Stimulated activated CD4-positive, alpha-beta T cell treated with anti-CD3 and anti-CD28 coated beads, Interleukin-1b, Interleukin-23, amount 100 ng/mL, for 48 hours (primary cell): ENCODE measurements around the gene SH3TC1.

Source experiments
- DNase-seq: peaks from one replicate; pipeline ENCODE4 v3.0.0-alpha.2; 2020

The SH3TC1 gene

DNA sequence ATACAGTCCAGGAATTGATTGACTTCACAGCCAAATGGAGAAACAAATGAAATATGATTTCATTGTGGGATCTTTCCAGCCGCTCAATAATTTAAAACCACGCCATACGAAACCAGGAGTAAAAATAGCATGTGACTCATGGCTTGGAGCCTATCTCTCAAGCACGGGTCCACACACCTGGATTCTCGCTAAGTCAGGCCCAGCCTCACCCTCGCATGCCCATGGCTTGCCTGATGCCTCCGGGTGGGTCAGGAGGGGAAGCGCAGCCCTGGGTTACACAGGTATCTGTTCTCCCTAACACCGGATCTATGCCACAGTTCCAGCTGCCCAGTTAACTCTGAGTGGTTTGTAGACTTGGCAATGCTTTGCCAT, 34.9 kb upstream of the SH3TC1 start:
- no peak for DNase-seq

DNA sequence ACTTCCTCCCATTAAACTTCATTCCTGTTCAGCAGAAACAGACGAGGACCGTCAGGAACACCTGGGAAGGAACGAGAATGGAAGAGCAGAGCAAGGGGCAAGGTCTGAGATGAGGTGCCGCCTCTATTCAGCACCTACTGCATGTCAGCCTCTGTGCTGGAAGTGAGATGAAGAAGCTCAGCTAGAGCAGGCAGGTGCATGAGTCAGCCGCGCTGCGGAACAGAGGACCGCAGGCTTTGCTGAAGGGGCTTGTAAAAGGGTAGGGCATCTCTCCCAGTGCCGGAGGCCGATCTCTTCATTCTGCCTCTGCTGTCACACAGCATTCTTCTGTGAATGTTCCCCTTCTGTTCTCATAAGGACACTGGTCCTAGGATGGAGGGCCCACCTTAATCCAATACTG, 34.4 kb upstream of the SH3TC1 start:
- no peak for DNase-seq

GRCh38 chr4:8165374-8165896, 33.7 kb upstream of the SH3TC1 start:
- no peak for DNase-seq

DNA sequence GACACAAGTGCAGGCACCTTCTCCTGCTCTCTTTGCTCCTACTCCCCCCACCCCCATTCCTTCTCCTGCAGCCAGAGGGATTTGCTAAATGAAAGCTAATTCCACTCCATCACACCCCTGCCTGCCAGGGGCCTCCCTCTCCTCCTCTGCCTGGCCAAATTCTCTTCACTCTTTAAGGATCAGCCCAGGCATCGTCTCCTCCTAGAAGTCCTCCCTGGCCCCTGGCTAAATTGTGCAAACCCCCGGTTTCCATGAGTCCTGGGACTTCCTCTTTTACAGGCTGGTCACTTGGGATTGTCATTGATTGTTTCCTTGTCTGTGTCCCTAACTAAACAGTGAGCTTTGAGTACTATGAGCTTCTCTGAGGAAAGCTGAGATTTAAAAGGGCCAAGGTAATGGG, 31.8 kb upstream of the SH3TC1 start:
- no peak for DNase-seq

DNA sequence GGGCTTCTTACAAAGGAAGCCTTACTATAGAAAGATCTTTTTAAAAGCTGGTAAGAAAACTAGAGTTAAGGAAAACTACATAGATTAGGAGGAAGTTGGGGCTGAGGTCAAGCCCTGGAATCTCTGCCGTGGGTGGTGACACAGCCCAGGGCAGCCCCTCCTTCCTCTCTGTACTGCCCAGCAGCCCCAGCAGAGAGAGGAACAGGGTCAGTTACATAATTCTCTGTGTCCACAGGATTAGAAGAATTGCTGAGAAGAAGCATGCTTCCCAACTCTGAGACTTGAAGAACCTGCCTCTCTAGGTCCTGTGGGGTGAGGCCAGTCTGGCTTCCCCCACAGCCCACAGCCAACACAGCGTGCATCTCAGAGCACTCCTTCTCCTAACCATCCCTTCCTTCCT, 31.3 kb upstream of the SH3TC1 start:
- no peak for DNase-seq

DNA sequence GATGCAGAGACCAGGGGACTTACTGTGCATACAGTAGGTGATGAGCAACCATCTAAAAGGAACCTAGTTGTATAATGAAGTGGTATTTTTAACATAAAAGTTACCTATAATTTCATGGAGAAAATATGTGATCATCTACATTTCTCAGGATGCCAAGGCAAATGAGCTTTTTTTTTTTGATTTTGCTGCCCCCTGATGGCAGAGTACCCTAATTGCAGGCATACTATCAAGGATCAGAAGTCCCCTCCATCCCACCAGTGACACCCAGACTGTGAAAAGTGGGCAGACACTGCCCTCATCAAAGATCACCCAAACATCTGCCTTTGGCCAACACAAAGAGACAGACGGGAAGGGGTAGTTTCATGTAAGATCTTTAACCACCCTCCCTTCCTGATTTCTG, 30.9 kb upstream of the SH3TC1 start:
- DNase-seq: no peak

DNA sequence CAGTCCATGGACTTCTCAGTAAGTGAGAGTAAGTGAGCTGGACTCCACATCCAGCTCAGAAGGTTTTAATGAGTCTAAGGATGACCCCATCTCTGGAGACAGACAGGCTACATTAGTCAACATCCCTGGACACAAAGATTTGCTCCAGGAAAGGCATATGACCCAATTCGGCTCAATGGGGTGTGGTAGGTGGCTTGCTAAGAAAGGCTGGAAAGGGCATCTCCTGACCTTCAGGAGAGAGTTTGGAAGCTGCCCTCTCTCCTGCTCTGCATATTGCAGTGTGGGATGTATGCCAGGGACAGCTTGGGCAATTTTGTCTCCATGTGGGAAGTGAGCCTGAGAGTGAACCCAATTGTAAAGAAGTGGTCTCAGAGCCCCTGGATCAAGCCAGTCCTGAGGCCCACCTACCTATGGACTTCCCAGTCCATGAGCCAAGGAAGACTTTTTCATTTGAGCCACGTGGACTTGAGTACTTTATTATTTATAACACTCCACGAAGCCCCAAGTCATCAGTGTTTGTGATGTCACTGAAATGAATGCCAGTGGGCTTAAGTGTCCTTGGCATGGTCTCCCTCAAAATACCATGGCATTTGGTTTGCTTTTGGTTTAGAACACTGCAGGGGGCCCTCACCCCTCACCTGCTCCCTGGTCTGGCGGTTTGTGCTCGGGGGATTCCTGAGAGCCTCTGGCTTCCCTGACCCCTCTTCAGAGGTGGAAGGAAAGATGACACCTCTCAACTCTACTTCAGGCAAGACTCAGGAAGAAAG, 30.1 kb upstream of the SH3TC1 start:
- no peak for DNase-seq

GRCh38 chr4:8169763-8170162, 29.3 kb upstream of the SH3TC1 start:
- DNase-seq: no peak

- no peak for DNase-seq
Measured at GRCh38 chr4:8170341-8170740, 28.7 kb upstream of the SH3TC1 start.

DNA sequence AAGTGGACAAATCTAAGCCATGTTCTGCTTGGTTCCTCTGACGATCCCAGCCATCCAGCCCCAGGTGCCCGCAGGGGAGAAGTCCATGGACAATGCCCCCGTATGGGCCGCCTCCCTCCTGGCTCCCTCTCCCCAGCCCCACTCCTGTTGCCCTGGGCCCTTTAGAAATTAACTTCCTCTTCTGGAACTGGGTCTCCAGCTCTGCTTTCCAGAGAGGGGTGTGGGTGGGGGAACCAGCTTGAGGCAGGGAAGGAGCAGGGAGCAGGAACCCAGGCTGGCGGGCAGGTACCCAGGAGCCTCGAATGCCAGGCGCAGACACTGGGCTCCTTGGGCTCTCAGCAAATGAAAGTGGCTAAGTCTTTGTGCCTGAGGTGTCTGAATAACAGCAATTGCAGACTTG, 27.8 kb upstream of the SH3TC1 start:
- DNase-seq: no peak

- peak; percentile 54 for DNase-seq
Measured at GRCh38 chr4:8171984-8172924, 26.8 kb upstream of the SH3TC1 start.

GRCh38 chr4:8173492-8174242, 25.4 kb upstream of the SH3TC1 start:
- DNase-seq: no peak

- no peak for DNase-seq
Measured at GRCh38 chr4:8174970-8175369, 24.1 kb upstream of the SH3TC1 start.

GRCh38 chr4:8175686-8176085, 23.4 kb upstream of the SH3TC1 start:
- no peak for DNase-seq

- peak; percentile 33 for DNase-seq
Measured at GRCh38 chr4:8176547-8177399, 22.3 kb upstream of the SH3TC1 start.

DNA sequence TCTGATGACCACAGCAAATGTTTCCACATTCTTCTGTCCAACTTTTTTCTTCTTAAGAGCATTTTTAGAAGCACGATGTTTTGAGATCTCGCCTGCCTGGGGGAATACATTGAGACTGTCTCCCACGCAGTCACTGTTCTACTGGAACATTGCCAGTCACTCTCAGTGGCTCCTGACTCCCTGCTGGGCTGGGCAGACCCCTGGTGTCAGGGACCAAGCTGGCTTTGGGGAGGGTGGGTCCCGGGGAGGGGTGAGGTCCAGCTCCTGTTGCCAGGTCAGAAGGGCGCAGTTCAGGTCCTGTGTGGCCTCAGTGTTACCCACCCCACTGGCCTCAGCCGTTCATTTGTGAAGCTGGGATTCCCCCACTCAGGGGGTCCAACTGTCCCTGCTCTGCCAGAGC, 21.5 kb upstream of the SH3TC1 start:
- DNase-seq: no peak

DNA sequence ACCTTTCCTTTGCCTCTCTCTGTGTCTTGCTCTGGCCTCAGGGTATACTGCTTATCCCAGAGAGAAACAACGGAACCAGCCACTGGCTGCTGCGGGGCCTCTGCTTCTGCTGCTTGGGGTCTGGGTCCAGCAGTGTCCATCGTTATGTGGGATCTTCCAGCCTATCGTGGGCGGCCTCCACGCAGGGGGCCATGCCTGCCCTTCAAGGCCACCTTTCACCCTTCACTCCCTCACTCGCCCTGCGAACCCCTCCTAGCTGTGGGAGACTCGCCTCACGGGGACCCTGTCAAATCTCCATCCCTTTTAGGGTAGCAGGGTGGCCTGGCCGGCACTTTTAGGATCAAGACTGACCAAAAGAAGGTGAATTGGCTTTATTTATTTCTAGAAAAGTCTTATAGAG, 21.1 kb upstream of the SH3TC1 start:
- DNase-seq: no peak

GRCh38 chr4:8179074-8179473, 20.0 kb upstream of the SH3TC1 start:
- DNase-seq: no peak

GRCh38 chr4:8179771-8180170, 19.3 kb upstream of the SH3TC1 start:
- DNase-seq: no peak

DNA sequence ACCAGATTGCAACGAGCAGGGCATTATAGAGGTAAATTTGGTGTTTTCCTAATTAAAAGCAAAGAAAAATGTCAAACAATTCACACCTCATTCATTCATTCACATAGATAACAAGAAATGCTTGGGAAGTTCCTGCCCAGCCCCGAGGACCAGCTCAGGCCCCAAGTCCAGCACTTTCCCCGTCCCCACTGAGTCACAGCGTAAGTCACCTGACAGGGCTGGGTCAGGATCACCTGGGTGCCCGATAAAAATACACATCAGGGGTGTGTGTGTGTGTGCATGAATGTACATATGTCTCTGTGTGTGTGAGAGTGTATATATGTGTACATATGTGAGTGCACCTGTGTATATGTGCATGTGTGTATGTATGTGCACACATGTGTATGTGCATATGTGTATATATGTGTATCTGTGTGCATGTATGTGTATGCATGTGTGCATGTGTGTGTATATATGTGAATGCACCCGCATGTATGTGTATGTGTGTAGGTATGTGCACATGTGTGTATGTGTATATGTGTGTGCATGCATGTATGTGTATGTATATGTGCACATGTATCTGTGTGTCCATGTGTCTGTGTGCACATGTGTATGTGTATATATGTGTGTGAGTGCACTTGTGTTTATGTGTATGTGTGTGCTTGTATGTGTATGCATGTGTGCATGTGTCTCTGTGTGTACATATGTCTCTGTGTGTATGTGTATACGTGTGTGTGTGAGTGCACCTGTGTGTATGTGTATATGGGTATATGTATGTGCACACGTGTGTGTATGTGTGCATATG, 18.6 kb upstream of the SH3TC1 start:
- no peak for DNase-seq

GRCh38 chr4:8181119-8181518, 18.0 kb upstream of the SH3TC1 start:
- no peak for DNase-seq
